GM23338 (cell line): Measurements from ENCODE around the gene CXXC5. TPM values are rescaled to one million over a fixed set of nuclear protein-coding genes. Genes with fewer than 3 reads are reported as not detected.

Experiments used
- ATAC-seq: fragments of 200-7000 bp; cut with Tn5 transposase; 3 replicates; pipeline ENCODE4 v1.9.1; 2020
- DNase-seq: peaks from one replicate; pipeline ENCODE4 v3.0.0-alpha.2; 2015; ENCODE audit warnings: low spot score
- H2AFZ ChIP-seq: fragments of 200-600 bp; sonication (generic); 2 replicates; pipeline ENCODE4 v1.8.0; 2016; ENCODE audit warnings: antibody characterized with exemption, mild to moderate bottlenecking, moderate library complexity
- H3F3A ChIP-seq: fragments of 200-600 bp; sonication (generic); replicated peaks from 2 replicates; pipeline ENCODE4 v1.8.0; 2017; ENCODE audit warnings: antibody characterized with exemption, mixed run types, low read depth
- H3K27ac ChIP-seq: fragments of 200-600 bp; sonication (generic); 2 replicates; pipeline ENCODE4 v1.6.1; 2016; ENCODE audit warnings: low read depth
- H3K27me3 ChIP-seq: fragments of 200-600 bp; sonication (generic); 2 replicates; pipeline ENCODE4 v1.8.0; 2016; ENCODE audit warnings: mild to moderate bottlenecking, mixed run types, moderate library complexity; ENCODE audit not compliant: insufficient read depth
- H3K36me3 ChIP-seq: fragments of 200-600 bp; sonication (generic); 2 replicates; pipeline ENCODE4 v1.8.0; 2016; ENCODE audit warnings: mild to moderate bottlenecking; ENCODE audit not compliant: insufficient read depth
- H3K4me1 ChIP-seq: fragments of 200-600 bp; sonication (generic); 2 replicates; pipeline ENCODE4 v1.8.0; 2016; ENCODE audit warnings: mild to moderate bottlenecking, moderate library complexity; ENCODE audit not compliant: insufficient read depth
- H3K4me2 ChIP-seq: fragments of 200-600 bp; sonication (generic); 2 replicates; pipeline ENCODE4 v1.7.1; 2017; ENCODE audit warnings: mixed run types
- H3K4me3 ChIP-seq: fragments of 200-600 bp; sonication (generic); 2 replicates; pipeline ENCODE4 v1.6.1; 2016; ENCODE audit warnings: mixed run types
- H3K79me2 ChIP-seq: fragments of 200-600 bp; sonication (generic); replicated peaks from 2 replicates; pipeline ENCODE4 v1.8.0; 2017; ENCODE audit warnings: mild to moderate bottlenecking; ENCODE audit not compliant: insufficient read depth
- H3K9me2 ChIP-seq: fragments of 200-600 bp; sonication (generic); 2 replicates; pipeline ENCODE4 v1.8.0; 2017; ENCODE audit not compliant: insufficient read depth
- H4K20me1 ChIP-seq: fragments of 200-600 bp; sonication (generic); replicated peaks from 2 replicates; pipeline ENCODE4 v1.8.0; 2017; ENCODE audit warnings: mild to moderate bottlenecking; ENCODE audit not compliant: insufficient read depth
- H3K27ac Mint-ChIP-seq: 2 replicates; pipeline ENCODE4 v1.8.0; 2020; ENCODE audit warnings: inconsistent platforms, mild to moderate bottlenecking, moderate library complexity, mixed read lengths
- H3K27me3 Mint-ChIP-seq: 3 replicates; pipeline ENCODE4 v1.8.0; 2022; ENCODE audit warnings: low read depth, mild to moderate bottlenecking, moderate library complexity, mixed read lengths, inconsistent platforms; ENCODE audit not compliant: insufficient read depth, poor library complexity
- H3K36me3 Mint-ChIP-seq: 3 replicates; pipeline ENCODE4 v1.8.0; 2021; ENCODE audit warnings: low read depth, mild to moderate bottlenecking, inconsistent platforms, moderate library complexity, mixed read lengths
- H3K4me1 Mint-ChIP-seq: 3 replicates; pipeline ENCODE4 v1.8.0; 2020; ENCODE audit warnings: mild to moderate bottlenecking, inconsistent platforms, mixed read lengths
- H3K4me3 Mint-ChIP-seq: 3 replicates; pipeline ENCODE4 v1.8.0; 2021; ENCODE audit warnings: moderate library complexity, mild to moderate bottlenecking, inconsistent platforms, mixed read lengths
- H3K9me3 Mint-ChIP-seq: 3 replicates; pipeline ENCODE4 v1.8.0; 2020; ENCODE audit warnings: moderate library complexity, mild to moderate bottlenecking, inconsistent platforms, mixed read lengths
- CREB1 ChIP-seq: fragments of 250-450 bp; sonication (Bioruptor Pico); IDR thresholded peaks from 2 replicates; pipeline ENCODE4 v1.5.0; 2020; ENCODE audit warnings: low read depth, mild to moderate bottlenecking, moderate library complexity
- EZH2 ChIP-seq: fragments of 200-600 bp; sonication (generic); IDR thresholded peaks from one replicate; pipeline ENCODE4 v1.8.0; 2017; ENCODE audit warnings: antibody characterized with exemption, mild to moderate bottlenecking, low read depth; ENCODE audit not compliant: unreplicated experiment
- EZH2phosphoT487 ChIP-seq: fragments of 200-600 bp; sonication (generic); IDR thresholded peaks from one replicate; pipeline ENCODE4 v1.8.1; 2018; ENCODE audit warnings: antibody characterized with exemption; ENCODE audit not compliant: unreplicated experiment
- JUNB ChIP-seq: IDR thresholded peaks from one replicate; pipeline ENCODE4 v1.6.1; 2016; ENCODE audit warnings: antibody characterized with exemption; ENCODE audit not compliant: unreplicated experiment
- NANOG ChIP-seq: IDR thresholded peaks from 2 replicates; pipeline ENCODE4 v1.6.1; 2016; ENCODE audit warnings: antibody characterized with exemption, borderline replicate concordance
- POLR2AphosphoS5 ChIP-seq: IDR thresholded peaks from 2 replicates; pipeline ENCODE4 v1.6.1; 2016; ENCODE audit warnings: antibody characterized with exemption, low read depth
- STAT1 ChIP-seq: IDR thresholded peaks from one replicate; pipeline ENCODE4 v1.6.1; 2016; ENCODE audit warnings: antibody characterized with exemption; ENCODE audit not compliant: unreplicated experiment
- ZNF114 ChIP-seq: fragments of 250-450 bp; sonication (Bioruptor Pico); IDR thresholded peaks from 2 replicates; pipeline ENCODE4 v1.5.0; 2020; ENCODE audit warnings: mild to moderate bottlenecking, moderate library complexity
- ZNF331 ChIP-seq: fragments of 250-450 bp; sonication (Bioruptor Pico); IDR thresholded peaks from 2 replicates; pipeline ENCODE4 v1.5.0; 2020; ENCODE audit warnings: low read depth, mild to moderate bottlenecking, moderate library complexity
- polyA plus RNA-seq: library from polyadenylated mRNA; unstranded; fragments of >200 nt; fragmentation: Nextera tagmentation; extraction: Ambion mirVana; gene quantifications from 2 replicates; pipeline ENCODE4 v1.2.1, GENCODE V29; 2016
- total RNA-seq: library from RNA; depleted of rRNA; stranded (reverse); fragments of >200 nt; shearing (Covaris generic); gene quantifications from 2 replicates; pipeline ENCODE4 v1.2.3, GENCODE V29; 2014
- TF ChIP-seq, protein P1 (sequence below): IDR thresholded peaks from 2 replicates; pipeline ENCODE4 v1.6.1; 2016; ENCODE audit warnings: antibody characterized with exemption
- TF ChIP-seq, protein P2 (sequence below): fragments of 250-450 bp; sonication (Bioruptor Pico); IDR thresholded peaks from 2 replicates; pipeline ENCODE4 v1.5.0; 2020; ENCODE audit warnings: mild to moderate bottlenecking, moderate library complexity
- TF ChIP-seq, protein P3 (sequence below), 2 experiments: fragments of 200-600 bp in 1 of 2; sonication (generic) in 1 of 2; conservative IDR thresholded peaks; 2 replicates each; pipeline versions ENCODE4 v1.5.1 to v1.6.1; 2016 to 2017; ENCODE audit warnings: antibody characterized with exemption in 2 of 2, low read depth in 2 of 2, mild to moderate bottlenecking in 2 of 2, moderate library complexity in 1 of 2
- TF ChIP-seq, protein P4 (sequence below): IDR thresholded peaks from one replicate; pipeline ENCODE4 v1.6.1; 2018; ENCODE audit warnings: antibody characterized with exemption; ENCODE audit not compliant: unreplicated experiment

The CXXC5 gene
- total and polyA plus RNA-seq, 2 experiments from 2014 or later = 63.3 to 111 TPM

DNA sequence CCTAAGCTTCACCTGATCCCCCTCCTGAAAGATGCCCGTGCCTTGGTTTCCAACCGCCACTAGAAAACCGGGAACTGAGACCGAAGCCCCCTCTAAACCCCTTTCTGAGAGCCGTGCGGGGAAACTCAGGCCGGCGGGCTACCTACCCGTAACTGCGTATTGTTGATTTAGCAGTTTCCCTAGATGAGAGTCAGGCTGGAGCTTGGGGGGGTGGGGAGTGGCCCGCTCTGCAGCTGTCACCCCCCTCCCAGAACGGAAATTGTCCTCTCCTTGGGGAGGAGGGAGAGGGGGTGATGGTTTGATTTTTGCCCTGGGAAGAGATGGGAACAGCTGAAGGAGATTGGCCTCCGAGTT lies 2.5 kb downstream of the CXXC5 start:
- Mint-ChIP-seq H3K4me1 (peaks cover 60% of the 10 kb centered on the region), H3K9me3 (peaks cover 5% of the 10 kb centered on the region; the same call in 1 of the 3 replicates), H3K27ac (peak overlapping the region; percentile 44; the same call in 1 of the 2 replicates), H3K36me3 (peaks cover 7% of the 10 kb centered on the region; the same call in 2 of the 3 replicates), H3K4me3 (peak overlapping the region; percentile 99), H3K27me3 (peaks cover 41% of the 10 kb centered on the region)
- Histone ChIP-seq H3K4me2 (peak overlapping the region; percentile 98), H4K20me1 (peaks cover 41% of the 10 kb centered on the region), H3F3A (peaks cover 32% of the 10 kb centered on the region), H3K9me2 (no peaks in the 10 kb centered on the region), H3K27me3 (peaks cover 27% of the 10 kb centered on the region), H3K27ac (no peak overlapping the region), H3K4me1 (peaks cover 57% of the 10 kb centered on the region), H3K4me3 (peak overlapping the region; percentile 96), H3K36me3 (no peaks in the 10 kb centered on the region), H2AFZ (no peak overlapping the region), H3K79me2 (peaks cover 69% of the 10 kb centered on the region)
- TF ChIP-seq POLR2AphosphoS5 (no peak), NANOG (no peak), ZNF331 (CRISPR knock-in tag) (no peak), JUNB (no peak), CREB1 (CRISPR knock-in tag) (no peak), STAT1 (no peak), EZH2phosphoT487 (no peak), EZH2 (no peak), ZNF114 (CRISPR knock-in tag) (no peak)
- TF ChIP-seq, protein P1, sequence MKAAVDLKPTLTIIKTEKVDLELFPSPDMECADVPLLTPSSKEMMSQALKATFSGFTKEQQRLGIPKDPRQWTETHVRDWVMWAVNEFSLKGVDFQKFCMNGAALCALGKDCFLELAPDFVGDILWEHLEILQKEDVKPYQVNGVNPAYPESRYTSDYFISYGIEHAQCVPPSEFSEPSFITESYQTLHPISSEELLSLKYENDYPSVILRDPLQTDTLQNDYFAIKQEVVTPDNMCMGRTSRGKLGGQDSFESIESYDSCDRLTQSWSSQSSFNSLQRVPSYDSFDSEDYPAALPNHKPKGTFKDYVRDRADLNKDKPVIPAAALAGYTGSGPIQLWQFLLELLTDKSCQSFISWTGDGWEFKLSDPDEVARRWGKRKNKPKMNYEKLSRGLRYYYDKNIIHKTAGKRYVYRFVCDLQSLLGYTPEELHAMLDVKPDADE = no peak
- TF ChIP-seq, protein P2, sequence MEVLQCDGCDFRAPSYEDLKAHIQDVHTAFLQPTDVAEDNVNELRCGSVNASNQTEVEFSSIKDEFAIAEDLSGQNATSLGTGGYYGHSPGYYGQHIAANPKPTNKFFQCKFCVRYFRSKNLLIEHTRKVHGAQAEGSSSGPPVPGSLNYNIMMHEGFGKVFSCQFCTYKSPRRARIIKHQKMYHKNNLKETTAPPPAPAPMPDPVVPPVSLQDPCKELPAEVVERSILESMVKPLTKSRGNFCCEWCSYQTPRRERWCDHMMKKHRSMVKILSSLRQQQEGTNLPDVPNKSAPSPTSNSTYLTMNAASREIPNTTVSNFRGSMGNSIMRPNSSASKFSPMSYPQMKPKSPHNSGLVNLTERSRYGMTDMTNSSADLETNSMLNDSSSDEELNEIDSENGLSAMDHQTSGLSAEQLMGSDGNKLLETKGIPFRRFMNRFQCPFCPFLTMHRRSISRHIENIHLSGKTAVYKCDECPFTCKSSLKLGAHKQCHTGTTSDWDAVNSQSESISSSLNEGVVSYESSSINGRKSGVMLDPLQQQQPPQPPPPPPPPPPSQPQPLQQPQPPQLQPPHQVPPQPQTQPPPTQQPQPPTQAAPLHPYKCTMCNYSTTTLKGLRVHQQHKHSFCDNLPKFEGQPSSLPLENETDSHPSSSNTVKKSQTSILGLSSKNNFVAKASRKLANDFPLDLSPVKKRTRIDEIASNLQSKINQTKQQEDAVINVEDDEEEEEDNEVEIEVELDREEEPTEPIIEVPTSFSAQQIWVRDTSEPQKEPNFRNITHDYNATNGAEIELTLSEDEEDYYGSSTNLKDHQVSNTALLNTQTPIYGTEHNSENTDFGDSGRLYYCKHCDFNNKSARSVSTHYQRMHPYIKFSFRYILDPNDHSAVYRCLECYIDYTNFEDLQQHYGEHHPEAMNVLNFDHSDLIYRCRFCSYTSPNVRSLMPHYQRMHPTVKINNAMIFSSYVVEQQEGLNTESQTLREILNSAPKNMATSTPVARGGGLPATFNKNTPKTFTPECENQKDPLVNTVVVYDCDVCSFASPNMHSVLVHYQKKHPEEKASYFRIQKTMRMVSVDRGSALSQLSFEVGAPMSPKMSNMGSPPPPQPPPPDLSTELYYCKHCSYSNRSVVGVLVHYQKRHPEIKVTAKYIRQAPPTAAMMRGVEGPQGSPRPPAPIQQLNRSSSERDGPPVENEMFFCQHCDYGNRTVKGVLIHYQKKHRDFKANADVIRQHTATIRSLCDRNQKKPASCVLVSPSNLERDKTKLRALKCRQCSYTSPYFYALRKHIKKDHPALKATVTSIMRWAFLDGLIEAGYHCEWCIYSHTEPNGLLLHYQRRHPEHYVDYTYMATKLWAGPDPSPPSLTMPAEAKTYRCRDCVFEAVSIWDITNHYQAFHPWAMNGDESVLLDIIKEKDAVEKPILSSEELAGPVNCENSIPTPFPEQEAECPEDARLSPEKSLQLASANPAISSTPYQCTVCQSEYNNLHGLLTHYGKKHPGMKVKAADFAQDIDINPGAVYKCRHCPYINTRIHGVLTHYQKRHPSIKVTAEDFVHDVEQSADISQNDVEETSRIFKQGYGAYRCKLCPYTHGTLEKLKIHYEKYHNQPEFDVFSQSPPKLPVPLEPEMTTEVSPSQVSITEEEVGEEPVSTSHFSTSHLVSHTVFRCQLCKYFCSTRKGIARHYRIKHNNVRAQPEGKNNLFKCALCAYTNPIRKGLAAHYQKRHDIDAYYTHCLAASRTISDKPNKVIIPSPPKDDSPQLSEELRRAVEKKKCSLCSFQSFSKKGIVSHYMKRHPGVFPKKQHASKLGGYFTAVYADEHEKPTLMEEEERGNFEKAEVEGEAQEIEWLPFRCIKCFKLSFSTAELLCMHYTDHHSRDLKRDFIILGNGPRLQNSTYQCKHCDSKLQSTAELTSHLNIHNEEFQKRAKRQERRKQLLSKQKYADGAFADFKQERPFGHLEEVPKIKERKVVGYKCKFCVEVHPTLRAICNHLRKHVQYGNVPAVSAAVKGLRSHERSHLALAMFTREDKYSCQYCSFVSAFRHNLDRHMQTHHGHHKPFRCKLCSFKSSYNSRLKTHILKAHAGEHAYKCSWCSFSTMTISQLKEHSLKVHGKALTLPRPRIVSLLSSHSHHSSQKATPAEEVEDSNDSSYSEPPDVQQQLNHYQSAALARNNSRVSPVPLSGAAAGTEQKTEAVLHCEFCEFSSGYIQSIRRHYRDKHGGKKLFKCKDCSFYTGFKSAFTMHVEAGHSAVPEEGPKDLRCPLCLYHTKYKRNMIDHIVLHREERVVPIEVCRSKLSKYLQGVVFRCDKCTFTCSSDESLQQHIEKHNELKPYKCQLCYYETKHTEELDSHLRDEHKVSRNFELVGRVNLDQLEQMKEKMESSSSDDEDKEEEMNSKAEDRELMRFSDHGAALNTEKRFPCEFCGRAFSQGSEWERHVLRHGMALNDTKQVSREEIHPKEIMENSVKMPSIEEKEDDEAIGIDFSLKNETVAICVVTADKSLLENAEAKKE = no peak
- TF ChIP-seq, protein P3, sequence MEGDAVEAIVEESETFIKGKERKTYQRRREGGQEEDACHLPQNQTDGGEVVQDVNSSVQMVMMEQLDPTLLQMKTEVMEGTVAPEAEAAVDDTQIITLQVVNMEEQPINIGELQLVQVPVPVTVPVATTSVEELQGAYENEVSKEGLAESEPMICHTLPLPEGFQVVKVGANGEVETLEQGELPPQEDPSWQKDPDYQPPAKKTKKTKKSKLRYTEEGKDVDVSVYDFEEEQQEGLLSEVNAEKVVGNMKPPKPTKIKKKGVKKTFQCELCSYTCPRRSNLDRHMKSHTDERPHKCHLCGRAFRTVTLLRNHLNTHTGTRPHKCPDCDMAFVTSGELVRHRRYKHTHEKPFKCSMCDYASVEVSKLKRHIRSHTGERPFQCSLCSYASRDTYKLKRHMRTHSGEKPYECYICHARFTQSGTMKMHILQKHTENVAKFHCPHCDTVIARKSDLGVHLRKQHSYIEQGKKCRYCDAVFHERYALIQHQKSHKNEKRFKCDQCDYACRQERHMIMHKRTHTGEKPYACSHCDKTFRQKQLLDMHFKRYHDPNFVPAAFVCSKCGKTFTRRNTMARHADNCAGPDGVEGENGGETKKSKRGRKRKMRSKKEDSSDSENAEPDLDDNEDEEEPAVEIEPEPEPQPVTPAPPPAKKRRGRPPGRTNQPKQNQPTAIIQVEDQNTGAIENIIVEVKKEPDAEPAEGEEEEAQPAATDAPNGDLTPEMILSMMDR (conservative IDR thresholded peaks at IDR 0.05; ENCODE audit: low read depth in 2 of 2) = no peak
- TF ChIP-seq, protein P4, sequence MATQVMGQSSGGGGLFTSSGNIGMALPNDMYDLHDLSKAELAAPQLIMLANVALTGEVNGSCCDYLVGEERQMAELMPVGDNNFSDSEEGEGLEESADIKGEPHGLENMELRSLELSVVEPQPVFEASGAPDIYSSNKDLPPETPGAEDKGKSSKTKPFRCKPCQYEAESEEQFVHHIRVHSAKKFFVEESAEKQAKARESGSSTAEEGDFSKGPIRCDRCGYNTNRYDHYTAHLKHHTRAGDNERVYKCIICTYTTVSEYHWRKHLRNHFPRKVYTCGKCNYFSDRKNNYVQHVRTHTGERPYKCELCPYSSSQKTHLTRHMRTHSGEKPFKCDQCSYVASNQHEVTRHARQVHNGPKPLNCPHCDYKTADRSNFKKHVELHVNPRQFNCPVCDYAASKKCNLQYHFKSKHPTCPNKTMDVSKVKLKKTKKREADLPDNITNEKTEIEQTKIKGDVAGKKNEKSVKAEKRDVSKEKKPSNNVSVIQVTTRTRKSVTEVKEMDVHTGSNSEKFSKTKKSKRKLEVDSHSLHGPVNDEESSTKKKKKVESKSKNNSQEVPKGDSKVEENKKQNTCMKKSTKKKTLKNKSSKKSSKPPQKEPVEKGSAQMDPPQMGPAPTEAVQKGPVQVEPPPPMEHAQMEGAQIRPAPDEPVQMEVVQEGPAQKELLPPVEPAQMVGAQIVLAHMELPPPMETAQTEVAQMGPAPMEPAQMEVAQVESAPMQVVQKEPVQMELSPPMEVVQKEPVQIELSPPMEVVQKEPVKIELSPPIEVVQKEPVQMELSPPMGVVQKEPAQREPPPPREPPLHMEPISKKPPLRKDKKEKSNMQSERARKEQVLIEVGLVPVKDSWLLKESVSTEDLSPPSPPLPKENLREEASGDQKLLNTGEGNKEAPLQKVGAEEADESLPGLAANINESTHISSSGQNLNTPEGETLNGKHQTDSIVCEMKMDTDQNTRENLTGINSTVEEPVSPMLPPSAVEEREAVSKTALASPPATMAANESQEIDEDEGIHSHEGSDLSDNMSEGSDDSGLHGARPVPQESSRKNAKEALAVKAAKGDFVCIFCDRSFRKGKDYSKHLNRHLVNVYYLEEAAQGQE = no peak
- DNase-seq (no peak), ATAC-seq (no peak)
